GM21825 (cell line): ENCODE results near the gene NCBP3.
"Not testable (repeated sequence)": the region's sequence is repeated elsewhere in the genome, so short reads cannot be mapped to it uniquely, and the experiment has no call there.

Source experiments
- ATAC-seq: cut with Tn5 transposase; IDR thresholded peaks from one replicate; pipeline ENCODE4 v1.9.1; 2021; ENCODE audit warnings: mild to moderate bottlenecking, moderate library complexity; ENCODE audit not compliant: unreplicated experiment

Gene NCBP3

DNA sequence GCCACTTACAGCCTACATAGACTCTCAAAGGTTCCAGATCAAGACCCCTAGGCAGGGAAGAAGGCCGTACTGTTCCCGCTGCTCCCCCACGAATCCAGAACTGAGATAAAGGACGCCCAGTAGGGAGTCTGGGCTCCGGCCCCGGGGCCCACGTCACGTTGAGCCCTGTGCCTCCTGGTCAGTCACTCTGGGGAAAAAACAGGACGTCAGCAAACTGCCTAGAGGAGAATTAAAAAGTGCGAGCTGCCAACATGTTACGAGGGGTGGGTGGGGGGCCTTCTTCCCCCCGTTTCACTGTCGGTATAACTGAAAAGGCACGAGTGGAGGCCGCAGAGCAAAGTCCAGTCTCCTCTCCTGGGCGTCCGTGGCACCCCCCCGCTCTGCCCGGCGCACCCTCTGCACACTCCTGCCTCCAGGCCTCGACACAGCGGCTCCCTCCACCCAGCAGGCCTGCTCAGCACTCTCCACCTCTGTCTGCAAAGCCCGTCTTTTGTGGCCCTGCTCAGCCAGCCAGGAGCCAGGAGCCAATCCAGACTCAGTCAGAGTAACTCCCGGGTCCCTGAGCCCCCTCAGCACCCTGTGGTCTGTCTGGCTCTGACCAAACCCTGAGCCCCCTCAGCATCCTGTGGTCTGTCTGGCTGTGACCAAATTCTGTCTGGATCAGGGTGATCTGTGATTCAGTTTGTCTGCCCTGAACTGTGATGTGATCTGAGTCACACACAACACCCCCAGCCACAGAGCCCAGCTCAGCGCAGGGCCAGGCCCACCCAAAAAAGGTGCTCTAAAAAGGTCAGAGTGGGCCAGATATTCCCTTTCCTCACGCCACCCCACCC, 51.3 kb downstream of the NCBP3 start:
- ATAC-seq: no peak

DNA sequence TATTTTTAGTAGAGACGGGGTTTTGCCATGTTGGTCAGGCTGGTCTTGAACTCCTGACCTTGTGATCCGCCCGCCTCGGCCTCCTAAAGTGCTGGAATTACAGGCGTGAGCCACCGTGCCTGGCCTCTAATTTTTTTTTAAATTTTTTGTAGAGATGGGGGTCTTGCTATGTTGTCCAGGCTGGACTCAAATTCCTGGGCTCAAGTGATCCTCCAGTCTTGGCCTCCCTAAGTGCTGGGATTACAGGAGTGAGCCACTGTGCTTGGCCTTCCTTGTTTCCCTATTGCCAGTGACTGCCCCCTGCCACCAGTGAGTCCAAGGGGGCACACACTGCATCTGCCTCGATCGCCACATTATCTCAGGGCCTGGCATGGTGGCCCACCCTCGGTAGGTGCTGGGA, 51.9 kb downstream of the NCBP3 start:
- not testable (repeated sequence) for ATAC-seq

DNA sequence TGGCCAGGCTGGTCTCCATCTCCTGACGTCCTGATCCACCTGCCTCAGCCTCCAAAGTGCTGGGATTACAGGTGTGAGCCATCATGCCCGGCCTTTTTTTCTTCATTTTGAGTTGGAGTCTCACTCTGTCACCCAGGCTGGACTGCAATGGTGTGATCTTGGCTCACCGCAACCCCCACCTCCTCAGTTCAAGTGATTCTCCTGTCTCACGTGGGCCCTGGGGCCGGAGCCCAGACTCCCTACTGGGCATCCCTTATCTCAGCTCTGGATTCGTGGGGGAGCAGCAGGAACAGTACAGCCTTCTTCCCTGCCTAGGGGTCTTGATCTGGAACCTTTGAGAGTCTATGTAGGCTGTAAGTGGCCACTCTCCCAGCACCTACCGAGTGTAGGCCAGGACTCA, 52.8 kb downstream of the NCBP3 start:
- not testable (repeated sequence) for ATAC-seq

DNA sequence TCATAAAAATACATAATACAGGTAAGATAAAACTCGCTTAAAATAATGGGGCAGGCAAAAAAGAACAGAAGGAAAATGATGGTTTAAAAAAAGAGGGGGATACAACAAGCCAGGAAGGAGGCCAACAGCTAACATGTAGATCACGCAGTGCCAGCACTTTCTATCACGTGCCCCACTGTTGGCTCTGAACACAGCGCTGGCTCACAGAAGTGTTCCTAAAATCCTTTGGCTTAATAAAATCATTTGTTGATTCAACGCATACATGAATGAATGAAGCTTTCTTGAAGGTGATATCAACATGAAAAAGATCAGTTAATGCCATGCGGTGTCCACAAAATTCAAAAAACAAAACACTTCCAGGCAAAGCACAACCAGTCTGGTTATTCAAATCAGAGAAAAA, 53.6 kb downstream of the NCBP3 start:
- ATAC-seq: no peak

DNA sequence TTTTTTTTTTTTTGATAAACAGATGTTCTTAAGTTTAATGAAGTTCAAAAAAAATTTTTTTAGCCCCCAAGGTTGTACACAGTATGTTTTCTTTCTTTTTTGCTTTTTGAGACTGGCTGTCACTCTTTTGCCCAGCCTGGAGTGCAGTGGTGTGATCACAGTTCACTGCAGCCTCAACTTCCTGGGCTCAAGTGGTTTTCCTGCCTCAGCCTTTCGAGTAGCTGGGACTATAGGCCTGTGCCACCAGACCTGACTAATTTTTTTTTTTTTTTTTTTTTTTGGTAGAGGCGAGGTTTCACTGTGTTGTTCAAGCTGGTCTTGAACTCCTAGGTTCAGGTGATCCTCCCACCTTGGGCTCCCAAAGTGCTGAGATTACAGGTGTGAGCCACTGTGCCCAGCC, 57.8 kb downstream of the NCBP3 start:
- no peak for ATAC-seq

DNA sequence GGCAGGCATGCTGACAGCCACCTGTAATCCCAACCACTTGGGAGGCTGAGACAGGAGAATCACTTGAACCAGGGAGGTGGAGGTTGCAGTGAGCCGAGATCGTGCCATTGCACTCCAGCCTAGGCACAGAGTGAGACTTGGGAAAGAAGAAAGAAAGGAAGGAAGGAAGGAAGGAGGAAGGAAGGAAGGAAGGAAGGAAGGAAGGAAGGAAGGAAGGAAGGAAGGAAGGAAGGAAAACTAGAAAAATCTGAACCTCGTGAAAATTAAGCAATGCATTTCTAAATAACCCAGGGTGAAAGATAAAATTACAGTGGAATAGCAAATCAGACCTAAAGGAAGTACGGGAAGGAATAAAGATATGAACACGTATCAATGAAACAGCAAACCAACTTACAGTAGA, 60.7 kb downstream of the NCBP3 start:
- ATAC-seq: not testable (repeated sequence)

DNA sequence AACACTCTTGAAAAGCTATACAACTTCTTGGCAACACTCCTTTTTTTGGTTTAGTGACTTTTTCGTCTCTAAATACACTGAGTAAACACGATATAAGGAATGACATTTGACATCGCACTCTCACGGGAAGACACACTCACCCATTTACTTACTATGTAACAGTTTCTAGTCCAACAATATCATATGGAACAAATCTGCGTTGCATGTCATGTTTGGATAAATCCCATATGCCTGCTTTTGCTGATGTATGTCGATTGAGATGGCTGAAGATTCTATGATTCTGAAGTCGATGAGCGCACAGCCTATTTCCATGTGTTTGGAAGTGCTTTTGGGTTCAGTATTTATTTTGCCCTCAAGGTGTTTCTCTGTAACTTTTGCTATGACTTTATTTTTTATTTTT, 63.3 kb downstream of the NCBP3 start:
- no peak for ATAC-seq

DNA sequence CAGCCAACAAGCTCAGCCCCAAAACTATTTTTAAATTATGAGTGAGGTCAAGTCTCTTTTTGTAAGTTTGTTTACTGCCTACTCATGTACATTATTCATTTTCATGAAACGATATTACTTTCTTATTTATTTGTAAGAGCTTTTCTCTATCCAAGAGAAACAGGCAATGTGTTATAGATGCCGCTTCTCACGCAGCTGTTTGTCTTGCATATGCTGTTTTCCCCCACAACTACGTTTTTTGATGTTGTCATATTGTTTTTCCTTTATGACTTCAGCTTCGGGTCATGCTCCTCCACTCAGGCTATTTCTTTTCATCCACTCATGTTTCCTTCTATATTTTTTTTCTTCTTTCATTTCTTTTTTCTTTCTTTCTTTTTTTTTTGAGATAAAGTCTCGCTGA, 65.1 kb downstream of the NCBP3 start:
- no peak for ATAC-seq

DNA sequence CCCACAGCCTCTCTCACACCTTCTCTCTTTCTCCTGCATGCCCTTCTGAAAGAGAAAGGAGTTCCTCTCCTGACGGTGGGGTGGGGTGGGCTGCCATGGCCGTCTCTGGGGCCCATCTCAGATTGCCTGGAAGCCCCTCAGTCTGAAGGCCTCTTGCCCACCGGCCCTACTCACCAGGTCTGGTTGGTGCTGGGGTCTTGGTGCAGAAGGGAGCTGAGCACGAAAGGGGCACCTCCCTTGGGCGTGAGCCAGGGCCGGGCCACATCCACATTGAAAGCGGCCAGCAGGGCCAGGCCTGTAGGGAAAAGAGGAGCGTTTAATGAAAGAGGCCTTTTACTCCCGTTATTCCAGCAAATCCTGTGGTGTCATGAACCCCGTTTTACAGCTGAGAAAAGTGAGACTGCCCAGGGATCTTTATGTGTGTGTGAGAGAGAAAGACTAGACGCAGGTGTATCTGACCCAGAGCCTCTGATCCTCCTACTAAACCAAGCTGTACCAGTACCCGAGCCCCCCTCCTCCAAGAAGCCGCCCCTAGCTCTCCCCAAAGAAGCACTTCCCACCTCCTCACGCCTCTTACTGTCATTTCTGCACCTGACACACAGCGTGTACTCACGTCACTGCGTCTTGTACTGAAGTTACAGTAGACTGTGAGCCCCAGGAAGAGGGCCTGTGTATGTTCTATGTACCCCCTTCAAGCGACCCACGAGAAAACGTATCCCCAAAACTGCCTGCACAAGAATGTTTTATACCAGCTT, 68.5 kb downstream of the NCBP3 start:
- no peak for ATAC-seq

DNA sequence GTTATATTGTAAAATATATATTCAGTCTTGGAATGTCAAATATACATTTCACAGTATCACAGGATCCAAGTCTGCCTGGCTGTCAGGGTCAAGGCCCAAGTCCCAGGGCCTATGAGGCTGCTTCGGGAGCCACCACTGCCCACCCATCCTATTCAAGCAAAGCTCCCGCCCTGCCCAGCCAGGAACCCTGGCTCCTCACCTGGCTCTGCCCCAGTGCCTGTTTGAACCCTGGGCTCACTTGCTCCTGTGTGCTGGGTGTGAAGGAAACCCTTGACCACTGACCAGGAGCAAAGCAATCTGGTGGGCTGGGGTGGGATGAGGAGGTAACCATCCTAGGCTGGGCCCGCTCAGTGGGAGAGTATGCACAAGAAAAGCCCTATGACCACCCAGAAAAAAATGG, 72.1 kb downstream of the NCBP3 start:
- ATAC-seq: no peak

DNA sequence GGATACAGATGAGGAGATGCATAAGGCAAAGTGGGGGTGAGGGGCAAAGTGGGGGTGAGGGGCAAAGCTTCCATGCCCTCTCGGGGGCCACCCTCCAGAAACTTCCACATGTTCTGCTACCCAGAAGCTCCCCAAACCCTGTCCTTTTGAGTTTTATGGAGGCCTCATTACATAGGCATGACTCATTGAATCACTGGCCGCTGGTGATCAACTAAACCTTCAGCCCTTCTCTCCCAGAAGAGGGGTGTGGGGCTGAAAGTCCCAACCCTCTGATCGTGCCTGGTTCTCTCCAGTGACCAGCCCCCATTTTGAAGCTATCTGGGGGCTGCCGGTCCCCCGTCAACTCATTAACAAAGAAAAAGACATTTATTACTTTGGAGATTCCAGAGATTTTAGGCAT, 72.5 kb downstream of the NCBP3 start:
- ATAC-seq: no peak

DNA sequence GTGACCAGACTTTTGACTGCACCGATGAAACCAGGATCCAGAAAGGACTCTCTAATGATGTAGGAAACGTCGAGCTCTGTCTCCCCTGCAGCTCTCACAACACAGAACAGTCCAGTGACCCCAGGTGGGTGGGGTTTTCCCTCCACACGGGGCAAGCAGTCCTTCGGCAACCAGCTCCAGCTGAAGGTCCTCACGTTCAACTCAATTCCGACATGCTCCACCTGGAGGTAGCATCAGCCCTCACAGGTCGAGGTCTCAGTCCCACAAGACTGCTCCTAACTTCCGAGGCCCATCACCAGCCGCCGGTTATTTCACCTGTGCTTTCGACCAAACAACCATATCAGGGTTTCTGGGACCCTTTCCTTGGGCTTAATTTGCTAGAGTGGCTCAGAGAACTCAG, 73.3 kb downstream of the NCBP3 start:
- no peak for ATAC-seq

DNA sequence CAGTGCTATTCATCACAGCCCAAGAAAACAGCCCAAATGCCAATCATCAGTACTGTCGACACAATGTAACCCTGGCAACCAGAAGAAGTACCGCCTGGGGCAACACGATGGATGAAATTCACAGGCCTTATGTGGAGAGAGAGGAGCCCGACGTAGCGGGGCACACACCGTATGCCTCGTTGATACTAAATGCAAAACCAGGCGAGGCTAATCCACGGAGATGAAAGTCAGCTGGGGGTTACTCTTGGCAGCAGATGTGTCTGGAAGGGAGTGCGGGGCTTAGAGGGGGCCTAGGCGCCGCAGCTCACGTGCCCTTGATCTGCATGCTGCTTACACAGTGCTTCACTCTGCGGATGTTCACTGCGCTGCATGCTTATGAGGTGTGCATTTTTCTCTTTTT, 74.9 kb downstream of the NCBP3 start:
- no peak for ATAC-seq

DNA sequence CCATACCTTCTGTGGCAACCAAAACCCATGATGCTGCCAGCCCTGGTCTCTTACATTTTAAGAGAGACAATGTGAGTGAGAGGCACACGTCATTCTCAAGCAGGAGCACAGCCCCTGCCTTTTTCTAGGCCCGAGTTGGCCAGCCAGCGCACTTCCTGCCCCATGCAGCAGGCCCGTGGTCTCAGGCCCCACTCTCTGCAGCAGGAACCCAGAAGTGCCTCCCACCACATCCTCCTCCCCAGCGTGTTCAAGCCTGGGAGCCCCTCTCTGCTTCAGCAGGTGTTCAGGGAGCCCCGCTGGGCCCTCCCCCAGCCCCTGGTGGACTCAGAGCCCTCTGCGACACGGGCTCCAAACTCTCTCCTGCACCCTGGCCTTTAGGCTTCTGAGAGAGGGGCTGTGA, 75.6 kb downstream of the NCBP3 start:
- no peak for ATAC-seq

DNA sequence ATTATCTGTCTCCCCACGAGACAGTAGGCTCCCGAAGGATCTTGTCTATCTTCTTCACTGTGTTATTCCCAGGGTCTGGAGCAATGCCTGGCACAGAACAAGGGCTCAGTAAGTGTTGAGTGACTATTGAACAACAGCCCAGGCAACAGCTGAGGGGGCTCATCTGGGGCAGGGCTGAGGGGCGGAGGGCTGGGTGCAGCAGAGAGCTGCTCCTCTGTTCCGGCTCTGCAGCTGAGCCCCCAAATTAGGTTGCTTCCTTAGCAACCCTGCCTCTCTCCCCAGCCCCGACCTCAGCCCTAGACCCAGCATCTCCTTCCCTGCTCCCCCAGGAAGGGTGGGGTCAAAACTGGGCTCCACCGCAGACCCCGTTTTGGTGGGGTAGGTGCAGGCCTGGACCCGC, 77.3 kb downstream of the NCBP3 start:
- no peak for ATAC-seq

DNA sequence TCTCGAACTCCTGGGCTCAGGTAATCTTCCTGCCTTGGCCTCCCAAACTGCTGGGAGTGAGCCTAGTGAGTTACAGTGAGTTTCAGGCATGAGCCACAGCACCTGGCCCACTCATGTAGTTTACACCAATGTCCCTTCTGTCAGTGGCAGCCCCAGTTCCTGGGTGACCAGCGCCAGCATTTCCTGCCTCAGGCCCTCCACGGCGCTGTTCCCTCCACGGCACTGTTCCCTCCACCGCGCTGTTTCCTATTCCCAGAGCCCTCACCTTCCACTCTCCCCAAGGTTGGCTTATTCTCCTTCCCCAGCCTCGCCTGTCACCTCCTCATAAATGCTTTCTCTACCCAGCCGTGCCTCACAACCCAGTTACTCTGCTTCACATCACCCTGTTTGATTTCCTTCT, 77.7 kb downstream of the NCBP3 start:
- ATAC-seq: no peak

DNA sequence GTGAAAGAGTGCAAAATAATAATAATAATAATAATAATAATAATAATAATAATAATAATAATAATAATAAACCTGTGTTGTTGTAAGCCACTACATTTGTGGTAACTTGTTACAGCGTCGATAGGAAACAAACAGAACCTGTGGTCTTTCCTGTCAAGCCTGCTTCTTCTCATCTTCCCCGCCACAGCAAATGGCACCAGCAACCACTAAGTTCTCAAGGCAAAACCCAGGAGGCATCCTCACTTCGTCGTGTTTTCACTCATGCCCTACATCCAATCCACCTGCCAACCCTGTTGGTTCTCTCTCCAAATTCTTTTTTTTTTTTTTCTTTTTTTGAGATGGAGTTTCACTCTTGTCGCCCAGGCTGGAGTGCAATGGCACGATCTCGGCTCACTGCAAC, 79.3 kb downstream of the NCBP3 start:
- ATAC-seq: no peak

DNA sequence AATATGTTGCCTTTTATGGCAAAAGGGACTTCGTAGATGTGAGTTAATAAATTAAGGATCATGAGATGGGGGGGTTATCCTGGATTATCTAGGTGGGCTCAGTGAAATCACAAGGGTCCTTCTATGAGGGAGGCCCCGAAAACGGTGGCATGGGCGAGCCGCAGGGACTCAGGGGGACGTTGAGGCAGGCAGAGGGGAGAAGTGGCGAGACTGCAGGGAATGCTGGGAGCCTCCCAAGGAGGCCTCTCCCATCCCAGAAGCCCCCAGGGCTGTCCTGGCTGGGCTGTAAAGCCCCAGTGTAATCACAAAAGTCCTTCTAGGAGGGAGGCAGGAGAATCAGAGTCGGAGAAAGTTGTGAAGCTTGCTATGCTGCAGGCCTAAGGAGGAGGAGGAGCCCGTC, 80.1 kb downstream of the NCBP3 start:
- ATAC-seq: no peak

DNA sequence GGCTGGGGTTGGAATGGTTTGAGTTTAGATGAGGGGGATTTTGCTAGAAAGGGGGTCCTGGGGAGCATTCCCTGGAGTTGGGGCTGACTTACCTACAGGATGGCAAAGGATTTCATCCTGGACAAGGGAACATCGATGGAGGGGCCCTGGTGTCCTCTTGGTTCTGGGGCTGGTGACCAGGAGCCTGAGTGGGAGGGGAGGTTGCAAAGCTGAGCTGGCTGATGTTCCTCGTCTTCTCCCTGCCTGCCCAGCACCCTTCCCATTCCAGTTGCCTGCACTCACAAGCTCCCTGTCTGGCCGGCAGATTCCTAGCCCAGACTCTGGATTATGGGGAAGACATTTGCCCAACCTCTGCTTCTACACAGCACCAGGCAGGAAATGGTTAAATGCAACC, 82.3 kb downstream of the NCBP3 start:
- no peak for ATAC-seq

DNA sequence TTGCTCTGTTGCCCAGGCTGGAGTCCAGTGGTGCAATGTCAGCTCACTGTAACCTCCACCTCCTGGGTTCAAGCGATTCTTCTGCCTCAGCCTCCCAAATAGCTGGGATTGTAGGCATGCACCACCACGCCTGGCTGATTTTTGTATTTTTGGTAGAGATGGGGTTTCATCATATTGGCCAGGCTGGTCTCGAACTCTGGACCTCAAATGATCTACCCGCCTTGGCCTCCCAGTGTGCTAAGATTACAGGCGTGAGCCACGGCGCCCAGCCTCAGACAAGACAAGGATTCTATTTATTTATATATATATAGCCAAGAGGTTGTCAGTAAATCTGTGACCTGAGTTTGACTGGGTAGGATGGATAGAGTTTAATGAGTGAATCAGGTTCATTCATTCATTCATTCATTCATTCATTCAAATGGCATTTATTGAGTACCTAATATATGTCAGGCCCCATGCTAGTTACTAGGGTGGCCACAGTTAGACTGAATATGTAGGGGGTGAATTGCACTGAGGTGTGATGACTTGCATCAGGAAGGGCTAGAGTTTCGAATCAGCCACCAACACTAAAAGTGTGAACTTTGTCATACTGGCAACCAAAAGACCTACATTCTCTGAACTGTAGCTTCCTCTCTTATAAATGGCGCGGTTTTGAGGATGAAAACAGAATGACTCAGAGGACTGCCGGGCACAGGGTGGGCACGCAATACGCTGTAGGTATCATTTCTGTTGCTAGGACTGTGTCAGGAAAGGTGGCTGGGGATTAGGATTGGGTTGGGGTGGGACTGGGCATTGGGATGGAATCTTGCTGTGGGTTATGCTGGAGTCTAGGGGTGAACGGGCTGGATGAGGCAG, 82.9 kb downstream of the NCBP3 start:
- ATAC-seq: no peak

DNA sequence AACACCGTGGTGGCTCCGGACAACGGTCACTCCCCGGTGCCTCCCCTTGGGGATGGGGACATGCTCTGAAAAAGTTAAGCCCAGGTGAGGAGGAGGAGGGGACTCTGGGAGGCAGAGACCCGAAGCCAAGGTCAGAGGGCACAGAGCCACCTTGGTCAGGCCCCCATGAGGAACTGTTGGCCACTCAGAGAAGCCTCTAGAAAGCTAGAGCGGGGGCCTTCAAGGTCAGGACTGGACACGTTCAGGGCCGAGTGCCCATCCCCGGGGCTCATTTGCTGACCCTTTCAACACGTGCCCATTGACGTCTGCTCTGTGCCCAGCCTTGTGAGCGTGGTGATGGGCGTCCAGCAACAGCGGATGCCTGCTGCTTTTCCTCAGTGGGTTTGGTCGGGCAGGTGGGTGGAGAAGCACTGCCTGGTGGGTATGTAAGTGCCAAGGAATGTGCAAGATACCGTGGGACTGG, 84.1 kb downstream of the NCBP3 start:
- ATAC-seq: no peak
